NCI-H2081 treated with DMSO at 0.1 percent for 48 hours (cell line): ENCODE data around the gene ZNF70.

Experiments used
- DNase-seq: peaks from one replicate; lab custom pipeline; 2025; lab: John Stamatoyannopoulos, UW

Gene ZNF70

DNA sequence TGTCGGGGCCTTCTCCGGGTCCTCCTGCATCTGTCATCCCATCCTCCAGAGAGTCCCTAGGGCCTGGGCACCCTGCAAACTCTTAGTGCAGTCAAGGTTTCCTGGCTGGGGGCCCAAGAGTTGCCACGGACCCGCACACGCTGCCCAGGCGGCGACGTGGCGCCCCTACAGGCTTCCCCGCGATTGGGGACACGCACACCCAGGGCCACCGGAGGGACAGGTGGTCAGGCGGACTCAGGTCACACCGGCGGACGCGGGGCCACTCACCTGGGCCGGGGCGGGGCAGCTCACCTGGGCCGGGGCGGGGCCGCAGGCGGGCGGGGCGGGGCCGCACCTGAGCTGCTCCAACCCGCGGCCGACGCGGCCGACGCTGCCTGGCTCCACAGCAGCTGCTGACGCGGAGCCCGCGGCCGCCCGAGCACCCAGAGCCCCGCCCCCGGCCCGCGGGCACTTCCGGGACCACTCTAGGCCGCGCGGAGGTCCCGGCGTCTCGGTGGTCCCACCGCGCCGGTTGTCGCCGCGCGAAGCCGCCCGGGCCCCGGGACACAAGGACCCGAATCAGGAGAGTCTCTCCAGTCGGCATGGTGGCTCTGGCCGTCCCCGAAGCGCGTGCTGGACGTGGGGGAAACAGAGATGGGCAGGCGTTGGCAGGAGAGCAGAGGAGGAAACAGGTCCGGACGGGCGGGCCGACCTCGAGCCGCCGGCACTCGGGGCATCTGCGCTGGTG, at the start of gene ZNF70:
ZNF70 (minus strand) TSS at position 399 of the 727 bp plus-strand sequence. CDS start 5,972 bp downstream, outside the sequence.
- no peak for DNase-seq

DNA sequence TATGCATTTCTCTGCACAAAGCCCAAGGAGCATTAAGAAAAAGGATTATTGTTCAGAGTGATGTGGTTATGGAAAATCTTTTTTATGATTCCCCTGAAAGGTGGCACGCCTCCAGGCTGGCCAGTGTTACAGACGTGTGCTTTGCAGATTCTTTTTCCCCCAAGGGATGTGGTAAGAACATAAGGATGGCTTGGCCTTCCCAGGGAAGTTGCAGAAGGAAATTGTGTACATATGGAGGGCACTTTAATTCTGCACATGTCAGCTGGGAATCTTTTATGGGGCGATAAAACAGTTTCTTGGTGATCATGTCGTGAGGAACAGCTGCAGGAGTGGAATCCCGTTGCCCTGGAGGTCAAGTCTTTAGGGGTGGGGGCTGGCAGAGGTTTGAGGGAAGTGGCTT, 45.5 kb upstream of the ZNF70 start:
- no peak for DNase-seq

DNA sequence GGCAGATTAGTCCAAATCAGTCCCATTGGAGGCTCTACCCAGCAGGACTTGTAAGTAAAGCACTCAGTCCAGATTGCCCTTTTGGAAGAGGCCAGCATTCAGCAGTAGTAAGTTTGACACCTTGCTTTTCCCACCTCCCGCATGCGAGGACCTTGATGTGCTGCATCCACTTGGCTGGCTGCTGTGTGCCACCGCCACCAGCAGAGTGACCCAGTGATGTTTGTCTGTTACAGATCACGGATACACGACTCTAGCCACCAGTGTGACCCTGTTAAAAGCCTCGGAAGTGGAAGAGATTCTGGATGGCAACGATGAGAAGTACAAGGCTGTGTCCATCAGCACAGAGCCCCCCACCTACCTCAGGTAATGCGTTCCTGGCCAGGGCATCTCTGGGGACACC, 42.4 kb upstream of the ZNF70 start:
- no peak for DNase-seq

DNA sequence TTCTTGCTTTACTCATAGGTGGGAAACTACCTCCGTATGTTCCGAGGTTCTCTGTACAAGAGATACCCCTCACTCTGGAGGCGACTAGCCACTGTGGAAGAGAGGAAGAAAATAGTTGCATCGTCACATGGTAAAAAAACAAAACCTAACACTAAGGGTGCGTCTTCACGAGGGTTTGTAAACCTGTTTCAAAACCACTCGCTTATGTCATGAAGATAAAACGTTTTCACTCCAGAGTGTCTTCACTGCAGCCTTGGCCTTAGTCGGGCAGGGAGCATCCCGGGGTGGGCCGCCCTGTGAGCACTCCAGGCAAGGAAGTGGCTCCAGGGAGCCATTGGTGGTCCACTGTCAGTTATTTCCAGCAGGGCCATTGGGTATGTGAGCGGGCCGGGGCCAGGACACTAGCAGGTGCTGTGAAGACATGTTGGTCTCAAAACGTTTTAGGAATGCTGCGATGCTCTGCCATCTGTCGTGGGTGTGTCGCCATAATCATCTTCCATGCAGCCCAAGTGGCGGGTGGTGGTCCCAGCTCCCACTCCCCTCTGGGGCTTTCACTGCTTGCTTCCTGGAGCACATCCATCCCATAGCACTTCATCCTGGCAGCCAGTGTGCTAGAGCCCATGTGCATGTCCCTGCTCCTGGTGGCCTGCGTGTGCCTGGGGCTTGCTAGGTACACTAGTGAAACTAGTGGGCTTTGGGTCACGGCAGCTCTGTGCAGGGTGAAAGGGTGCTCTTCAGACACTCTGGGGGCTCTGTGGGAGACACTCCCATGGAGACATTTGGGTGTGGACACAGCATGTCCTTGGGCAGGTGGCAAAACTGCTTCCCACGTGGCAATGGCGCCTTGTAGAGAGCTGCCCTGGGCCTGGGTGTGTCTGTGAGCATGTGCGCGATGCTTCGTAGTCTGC, 41.1 kb upstream of the ZNF70 start:
- no peak for DNase-seq

DNA sequence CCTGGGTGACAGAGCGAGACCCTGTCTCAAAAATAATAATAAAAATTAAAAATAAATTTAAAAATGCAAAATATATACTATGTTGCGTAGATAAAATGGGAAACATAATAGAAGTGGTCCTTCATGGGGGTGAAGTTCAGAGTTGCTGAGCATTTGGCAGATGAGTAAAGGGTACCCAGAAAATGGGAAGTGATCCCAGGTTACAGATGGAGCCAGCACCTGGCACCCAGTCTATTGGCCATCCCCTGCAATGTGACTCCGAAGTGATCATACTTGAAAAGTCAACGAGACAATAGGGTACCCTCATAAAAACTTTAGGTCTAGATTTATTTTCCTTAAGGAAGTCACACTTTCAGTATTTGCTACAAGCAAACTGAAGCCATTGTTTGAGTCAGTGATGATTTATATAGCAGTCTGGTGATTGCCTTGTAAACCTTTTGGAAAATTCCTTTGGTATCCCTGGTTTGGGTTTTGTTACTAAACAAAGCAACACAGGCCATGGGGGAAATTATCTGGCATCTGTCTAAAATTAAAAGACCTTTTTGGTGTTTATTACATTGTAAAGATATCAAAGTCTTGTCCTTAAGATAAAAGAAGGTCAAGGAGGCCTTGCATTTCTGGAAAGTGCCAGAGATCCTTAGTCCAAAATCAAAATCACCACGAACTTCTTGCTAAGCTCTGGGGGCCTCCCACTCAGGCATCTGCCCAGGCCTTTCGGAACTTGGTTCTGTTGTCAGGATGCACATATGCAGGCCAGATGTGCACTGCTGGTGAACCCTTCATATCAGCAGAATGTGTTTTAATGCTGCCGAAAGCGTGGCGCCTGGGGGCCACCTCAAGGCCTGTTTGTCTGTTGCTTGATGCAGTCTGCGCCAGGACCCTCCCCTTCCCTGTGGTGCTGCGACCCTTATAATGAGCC, 40.2 kb upstream of the ZNF70 start:
- DNase-seq: no peak

DNA sequence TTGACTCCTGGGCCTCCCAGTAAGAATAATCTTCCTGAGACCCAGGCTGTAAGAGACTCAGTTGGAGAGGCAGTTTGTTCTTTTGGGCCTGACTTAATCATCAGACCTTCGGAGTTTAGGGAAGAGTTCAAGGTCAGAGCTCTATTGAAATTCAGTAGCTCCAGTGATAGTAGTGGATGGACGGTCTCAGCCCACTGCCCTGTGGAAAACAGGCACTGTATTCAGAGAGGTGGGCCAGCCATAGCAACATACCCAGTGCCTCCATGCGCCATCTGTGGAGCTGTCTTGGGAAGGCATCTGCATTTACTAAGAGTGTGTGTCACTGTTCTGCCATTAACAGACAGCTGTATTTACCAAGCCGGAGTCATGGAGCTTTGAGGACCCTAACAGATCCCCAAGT, 38.7 kb upstream of the ZNF70 start:
- DNase-seq: no peak

DNA sequence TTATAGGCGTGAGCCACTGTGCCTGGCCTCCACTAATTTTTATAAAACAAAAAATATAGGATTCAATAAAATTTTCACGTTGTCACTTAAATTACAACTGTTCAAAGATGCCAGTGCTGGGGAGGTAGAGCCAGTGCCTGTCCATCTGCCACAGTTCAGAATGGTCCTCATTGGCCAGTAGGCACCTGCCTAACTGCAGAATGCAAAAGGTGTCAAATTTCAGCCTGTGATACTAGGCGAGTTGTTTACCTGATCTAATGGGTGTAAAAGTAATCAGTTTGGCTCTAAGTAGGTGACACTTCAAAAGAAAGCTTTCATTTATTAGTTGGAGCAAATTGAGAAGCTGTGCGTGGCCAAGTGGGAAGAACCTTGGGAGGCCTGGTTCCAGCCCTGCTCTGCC, 38.2 kb upstream of the ZNF70 start:
- no peak for DNase-seq

DNA sequence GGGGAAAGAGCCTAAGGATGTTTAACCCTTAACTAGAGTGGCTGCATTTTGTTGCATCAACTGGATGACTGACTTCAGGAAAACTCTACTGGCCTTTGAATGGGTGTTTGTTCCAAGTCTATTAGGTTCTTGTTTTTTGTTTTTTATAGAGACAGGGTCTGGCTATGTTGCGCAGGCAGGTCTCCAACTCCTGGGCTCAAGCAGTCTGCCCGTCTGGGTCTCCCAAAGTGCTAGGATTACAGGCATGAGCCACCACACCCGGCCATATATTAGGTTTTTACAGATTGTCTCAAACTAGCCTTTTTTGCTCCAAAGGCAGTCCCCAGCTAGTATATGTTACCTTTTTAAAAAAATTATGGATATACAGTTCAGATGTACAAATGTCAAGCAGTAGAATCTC, 37.0 kb upstream of the ZNF70 start:
- no peak for DNase-seq

DNA sequence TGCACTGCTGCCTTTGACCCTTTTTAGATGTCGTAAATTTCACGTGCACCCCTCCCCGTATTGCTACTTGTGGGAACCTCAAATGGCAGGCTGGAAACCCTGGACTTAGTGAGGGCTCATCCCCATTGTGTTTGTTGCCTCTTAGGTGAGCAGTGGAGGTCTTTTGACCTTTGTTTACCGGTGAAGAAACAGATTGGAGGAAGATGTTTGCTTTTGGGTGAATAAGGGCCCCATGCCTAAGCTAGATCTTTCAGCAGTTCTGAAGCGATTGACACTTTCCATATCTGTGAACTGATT, 36.6 kb upstream of the ZNF70 start:
- no peak for DNase-seq

DNA sequence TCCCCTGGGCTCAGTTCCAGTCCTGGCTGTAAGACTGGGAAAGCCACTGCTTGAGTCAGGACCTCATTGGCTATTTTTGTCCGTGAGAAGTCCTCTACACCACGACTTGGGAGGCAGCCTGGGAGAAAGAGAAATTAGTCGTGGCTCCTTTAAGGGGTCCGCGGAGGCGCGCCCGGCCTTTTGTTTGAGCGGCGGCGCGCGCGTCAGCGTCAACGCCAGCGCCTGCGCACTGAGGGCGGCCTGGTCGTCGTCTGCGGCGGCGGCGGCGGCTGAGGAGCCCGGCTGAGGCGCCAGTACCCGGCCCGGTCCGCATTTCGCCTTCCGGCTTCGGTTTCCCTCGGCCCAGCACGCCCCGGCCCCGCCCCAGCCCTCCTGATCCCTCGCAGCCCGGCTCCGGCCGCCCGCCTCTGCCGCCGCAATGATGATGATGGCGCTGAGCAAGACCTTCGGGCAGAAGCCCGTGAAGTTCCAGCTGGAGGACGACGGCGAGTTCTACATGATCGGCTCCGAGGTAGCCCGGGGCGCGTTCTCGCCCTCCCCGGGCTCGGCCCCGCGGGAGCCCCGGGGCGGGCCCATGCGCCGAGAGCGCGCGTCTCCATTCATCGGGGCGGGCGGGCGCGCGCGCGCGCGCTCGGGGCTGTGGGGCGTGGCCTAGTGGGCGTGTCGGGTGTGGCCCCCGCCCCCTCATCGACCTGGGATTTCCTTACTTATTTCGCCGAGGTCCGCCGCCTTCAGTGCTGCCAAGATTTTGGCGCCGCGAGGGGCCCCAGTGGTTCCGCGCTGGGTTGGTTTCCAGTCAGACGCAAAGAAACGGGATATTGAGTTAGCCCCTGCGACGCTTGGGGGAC, 36.1 kb upstream of the ZNF70 start, which contains the start of gene SMARCB1:
SMARCB1 (plus strand) TSS at position 215 of the 848 bp plus-strand sequence; CDS start at position 419, 204 bp downstream.
- no peak for DNase-seq

DNA sequence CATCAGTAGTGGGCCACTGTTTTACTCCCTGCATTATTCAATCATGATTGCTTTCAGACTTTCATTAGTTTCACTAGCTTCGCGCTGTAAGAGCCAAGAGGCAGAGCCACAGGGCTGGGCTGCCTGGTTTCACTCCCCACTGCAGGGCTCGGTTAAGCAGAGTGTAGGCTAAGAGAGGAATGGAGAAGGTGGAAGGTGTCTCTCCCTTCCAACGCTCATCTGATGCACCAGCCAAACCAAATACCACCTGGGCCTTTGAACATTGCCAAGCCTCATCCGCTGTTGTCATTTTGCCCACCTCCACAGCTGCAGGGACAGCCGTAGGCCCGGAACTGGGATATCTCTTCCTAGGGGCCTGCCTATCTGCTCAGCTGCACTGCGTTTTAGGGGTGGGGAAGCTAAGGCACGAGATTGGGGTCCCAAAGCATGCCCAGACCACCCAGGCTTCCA, 35.4 kb upstream of the ZNF70 start:
- no peak for DNase-seq

DNA sequence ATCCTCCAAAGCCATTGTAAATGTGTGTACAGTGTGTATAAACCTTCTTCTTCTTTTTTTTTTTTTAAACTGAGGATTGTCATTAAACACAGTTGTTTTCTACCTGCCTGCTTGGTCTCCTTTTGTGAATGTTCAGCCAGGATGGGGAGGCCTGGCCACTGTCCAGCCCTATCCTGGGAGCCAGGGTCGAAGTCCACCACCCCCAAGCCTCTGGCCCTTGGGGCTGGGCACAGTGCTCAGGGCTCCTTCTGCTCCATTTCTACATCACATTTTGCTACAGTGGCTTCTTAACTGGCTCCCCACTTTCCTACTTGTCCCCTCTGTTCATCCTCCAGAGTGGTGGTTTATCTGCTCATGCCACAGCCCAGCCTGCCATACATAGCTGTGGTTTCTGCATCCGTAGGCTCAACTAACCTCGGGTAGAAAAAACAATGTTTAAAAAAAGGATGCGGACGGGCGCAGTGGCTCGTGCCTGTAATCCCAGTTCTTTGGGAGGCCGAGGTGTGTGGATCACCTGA, 33.4 kb upstream of the ZNF70 start:
- DNase-seq: no peak

DNA sequence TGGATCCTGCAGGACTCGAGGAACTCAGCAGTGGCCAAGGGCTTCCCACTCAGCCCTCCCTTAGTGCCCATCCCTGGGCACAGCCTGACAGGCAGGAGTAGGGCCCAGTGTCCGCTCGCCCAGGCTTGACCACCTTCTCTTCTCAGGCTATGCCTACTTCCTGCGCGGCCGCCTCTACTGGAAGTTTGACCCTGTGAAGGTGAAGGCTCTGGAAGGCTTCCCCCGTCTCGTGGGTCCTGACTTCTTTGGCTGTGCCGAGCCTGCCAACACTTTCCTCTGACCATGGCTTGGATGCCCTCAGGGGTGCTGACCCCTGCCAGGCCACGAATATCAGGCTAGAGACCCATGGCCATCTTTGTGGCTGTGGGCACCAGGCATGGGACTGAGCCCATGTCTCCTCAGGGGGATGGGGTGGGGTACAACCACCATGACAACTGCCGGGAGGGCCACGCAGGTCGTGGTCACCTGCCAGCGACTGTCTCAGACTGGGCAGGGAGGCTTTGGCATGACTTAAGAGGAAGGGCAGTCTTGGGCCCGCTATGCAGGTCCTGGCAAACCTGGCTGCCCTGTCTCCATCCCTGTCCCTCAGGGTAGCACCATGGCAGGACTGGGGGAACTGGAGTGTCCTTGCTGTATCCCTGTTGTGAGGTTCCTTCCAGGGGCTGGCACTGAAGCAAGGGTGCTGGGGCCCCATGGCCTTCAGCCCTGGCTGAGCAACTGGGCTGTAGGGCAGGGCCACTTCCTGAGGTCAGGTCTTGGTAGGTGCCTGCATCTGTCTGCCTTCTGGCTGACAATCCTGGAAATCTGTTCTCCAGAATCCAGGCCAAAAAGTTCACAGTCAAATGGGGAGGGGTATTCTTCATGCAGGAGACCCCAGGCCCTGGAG, 32.6 kb upstream of the ZNF70 start:
- DNase-seq: no peak

DNA sequence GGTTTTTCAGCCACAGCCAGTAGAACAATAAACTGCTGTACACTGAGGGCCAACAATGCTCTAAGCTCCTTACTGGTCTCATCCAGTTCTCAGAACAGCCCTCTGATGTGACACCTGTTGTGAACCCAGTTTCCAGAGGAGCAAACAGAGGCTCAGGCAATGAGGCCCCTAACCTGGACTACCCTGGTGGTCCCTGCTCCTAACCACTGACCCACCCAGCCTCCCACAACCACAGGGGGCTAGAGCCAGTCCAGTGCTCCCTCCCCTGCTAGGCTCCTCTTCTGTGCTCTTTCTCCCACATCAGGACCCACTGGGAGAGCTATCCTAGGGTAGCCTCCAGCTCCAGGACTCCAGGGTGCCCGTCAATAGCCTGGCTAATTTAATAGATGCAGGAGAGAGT, 31.8 kb upstream of the ZNF70 start:
- no peak for DNase-seq

DNA sequence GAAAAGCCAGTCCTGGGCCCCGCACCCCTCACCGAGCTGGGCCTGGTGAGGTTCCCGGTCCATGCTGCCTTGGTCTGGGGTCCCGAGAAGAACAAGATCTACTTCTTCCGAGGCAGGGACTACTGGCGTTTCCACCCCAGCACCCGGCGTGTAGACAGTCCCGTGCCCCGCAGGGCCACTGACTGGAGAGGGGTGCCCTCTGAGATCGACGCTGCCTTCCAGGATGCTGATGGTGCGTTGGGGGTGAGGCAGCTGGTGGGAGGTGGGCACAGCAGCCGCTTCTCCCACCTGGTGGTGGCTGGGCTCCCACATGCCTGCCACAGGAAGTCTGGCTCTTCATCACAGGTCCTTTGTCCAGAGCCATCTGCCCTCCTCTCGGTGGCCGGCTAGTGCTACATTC, 31.3 kb upstream of the ZNF70 start:
- DNase-seq: no peak

DNA sequence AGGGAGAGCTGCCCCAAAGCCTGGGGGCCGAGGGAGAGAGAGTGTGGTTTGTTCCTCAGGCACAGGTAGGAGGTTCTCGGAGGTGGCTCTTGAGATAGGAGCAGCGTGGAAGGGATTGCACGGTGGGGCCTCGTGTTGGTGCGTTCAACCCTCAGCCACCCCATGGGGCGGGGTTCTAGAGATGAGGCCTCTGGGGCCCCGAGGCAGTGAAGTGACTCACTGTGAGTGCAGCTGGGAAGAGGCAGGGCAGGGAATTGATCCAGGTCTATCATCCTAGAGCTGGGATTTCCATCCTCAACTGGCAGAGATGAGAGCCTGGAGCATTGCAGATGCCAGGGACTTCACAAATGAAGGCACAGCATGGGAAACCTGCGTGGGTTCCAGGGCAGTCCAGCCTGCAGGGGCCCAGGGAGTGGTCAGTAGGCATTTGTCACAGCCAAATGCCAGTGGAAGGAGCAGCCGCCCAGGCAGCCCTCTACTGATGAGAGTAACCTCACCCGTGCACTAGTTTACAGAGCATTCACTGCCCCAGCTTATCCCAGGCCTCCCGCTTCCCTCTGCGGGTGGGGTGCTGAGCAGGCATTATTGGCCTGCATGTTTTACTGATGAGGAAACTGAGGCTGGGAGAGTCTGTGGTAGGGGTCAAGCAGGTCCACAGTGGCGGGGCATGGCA, 30.7 kb upstream of the ZNF70 start:
- no peak for DNase-seq

DNA sequence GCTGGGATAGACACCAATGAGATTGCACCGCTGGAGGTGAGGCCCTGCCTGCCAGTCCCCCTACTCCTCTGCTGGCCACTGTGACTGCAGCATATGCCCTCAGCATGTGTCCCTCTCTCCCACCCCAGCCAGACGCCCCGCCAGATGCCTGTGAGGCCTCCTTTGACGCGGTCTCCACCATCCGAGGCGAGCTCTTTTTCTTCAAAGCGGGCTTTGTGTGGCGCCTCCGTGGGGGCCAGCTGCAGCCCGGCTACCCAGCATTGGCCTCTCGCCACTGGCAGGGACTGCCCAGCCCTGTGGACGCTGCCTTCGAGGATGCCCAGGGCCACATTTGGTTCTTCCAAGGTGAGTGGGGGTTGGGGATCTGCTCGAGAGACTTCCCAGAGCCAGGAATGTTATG, 30.2 kb upstream of the ZNF70 start:
- no peak for DNase-seq

DNA sequence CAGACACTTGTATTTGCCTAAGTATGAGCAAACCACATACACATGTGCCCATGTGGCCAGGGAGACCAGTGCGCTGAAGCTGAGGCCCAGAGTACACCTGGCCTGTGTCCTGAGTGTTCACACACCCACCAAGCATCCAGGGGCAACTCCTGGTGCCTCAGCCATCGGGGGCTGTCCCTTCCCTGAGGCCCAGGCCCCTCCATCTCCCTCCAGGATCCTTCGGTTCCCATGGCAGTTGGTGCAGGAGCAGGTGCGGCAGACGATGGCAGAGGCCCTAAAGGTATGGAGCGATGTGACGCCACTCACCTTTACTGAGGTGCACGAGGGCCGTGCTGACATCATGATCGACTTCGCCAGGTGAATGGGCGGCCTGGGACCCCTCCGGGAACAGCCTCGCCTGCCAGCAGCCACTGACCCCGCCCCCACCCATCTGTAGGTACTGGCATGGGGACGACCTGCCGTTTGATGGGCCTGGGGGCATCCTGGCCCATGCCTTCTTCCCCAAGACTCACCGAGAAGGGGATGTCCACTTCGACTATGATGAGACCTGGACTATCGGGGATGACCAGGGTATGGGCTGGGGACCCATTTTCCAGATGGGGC, 29.3 kb upstream of the ZNF70 start:
- no peak for DNase-seq

DNA sequence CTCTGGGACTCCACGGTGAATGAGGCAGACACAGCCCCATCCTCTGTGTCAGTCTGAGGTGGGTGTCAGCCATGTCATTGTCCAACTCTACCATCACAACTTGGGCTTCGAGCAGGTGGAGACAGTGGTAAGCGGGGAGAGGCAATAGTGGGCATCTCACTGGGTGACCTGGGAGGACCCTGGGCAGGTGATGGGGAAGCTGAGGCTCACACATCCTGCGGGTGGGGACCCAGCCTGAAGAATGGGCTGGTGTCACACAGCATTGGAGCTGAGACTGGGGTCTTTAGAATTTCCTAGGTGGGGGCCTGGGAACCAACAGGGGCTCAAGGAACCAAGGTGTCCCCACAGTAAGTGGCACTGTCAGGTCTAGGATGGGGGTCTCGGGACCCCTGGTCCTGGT, 28.8 kb upstream of the ZNF70 start:
- no peak for DNase-seq
